Measurements from ENCODE around the gene MTHFSD. TPM values are rescaled to one million over a fixed set of nuclear protein-coding genes. Genes with fewer than 3 reads are reported as not detected.

Gene MTHFSD
- total RNA-seq, 4 donors from 2014 or later: 10.1 to 17.9 (median 15.5) TPM

- Histone ChIP-seq H3K36me3 (peaks cover 0 to 30% (median 22%) of the 10 kb centered on the region in 4 donors), H3K27me3 (no peaks in the 10 kb centered on the region), H3K4me3 (no peak overlapping the region), H3K4me1 (peaks cover 3 to 18% (median 16%) of the 10 kb centered on the region in 4 donors), H3K27ac (replicated peaks in 1 of 4) (no peak overlapping the region), H3K9me3 (no peaks in the 10 kb centered on the region)
- WGBS: 90% methylated on average over 8 of the region's 8 CpGs
- no peak for TF ChIP-seq POLR2A (IDR thresholded peaks at IDR 0.05; ENCODE audit: low read depth)
- TF ChIP-seq, protein P1, sequence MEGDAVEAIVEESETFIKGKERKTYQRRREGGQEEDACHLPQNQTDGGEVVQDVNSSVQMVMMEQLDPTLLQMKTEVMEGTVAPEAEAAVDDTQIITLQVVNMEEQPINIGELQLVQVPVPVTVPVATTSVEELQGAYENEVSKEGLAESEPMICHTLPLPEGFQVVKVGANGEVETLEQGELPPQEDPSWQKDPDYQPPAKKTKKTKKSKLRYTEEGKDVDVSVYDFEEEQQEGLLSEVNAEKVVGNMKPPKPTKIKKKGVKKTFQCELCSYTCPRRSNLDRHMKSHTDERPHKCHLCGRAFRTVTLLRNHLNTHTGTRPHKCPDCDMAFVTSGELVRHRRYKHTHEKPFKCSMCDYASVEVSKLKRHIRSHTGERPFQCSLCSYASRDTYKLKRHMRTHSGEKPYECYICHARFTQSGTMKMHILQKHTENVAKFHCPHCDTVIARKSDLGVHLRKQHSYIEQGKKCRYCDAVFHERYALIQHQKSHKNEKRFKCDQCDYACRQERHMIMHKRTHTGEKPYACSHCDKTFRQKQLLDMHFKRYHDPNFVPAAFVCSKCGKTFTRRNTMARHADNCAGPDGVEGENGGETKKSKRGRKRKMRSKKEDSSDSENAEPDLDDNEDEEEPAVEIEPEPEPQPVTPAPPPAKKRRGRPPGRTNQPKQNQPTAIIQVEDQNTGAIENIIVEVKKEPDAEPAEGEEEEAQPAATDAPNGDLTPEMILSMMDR (IDR thresholded peaks at IDR 0.05): no peak
- TF ChIP-seq EP300 (IDR thresholded peaks at IDR 0.05): no peak
- TF ChIP-seq POLR2AphosphoS5 (IDR thresholded peaks at IDR 0.05): no peak
- intact Hi-C loops (cut with DNase I): no loop called here
- DNase-seq (ENCODE audit: extremely low spot score): no peak
Observed at GRCh38 chr16:86529160-86529559, 25.9 kb downstream of the MTHFSD start.

- Histone ChIP-seq H3K9me3 (no peaks in the 10 kb centered on the region), H3K4me1 (peaks cover 3 to 22% (median 16%) of the 10 kb centered on the region in 4 donors), H3K36me3 (peaks cover 0 to 22% (median 18%) of the 10 kb centered on the region in 4 donors), H3K4me3 (no peak overlapping the region), H3K27ac (replicated peaks in 1 of 4) (no peak overlapping the region), H3K27me3 (peaks cover 0 to 1% (median 0%) of the 10 kb centered on the region in 4 donors)
- no peak for DNase-seq (ENCODE audit: extremely low spot score)
- TF ChIP-seq POLR2AphosphoS5 (IDR thresholded peaks at IDR 0.05): no peak
- no peak for TF ChIP-seq EP300 (IDR thresholded peaks at IDR 0.05)
- TF ChIP-seq, protein P1 (IDR thresholded peaks at IDR 0.05): no peak
- no peak for TF ChIP-seq POLR2A (IDR thresholded peaks at IDR 0.05; ENCODE audit: low read depth)
- 91% methylated on average over 34 of the region's 38 CpGs for WGBS
- intact Hi-C loops (cut with DNase I): no loop called here
Observed at GRCh38 chr16:86528061-86528929, 26.7 kb downstream of the MTHFSD start.

DNA sequence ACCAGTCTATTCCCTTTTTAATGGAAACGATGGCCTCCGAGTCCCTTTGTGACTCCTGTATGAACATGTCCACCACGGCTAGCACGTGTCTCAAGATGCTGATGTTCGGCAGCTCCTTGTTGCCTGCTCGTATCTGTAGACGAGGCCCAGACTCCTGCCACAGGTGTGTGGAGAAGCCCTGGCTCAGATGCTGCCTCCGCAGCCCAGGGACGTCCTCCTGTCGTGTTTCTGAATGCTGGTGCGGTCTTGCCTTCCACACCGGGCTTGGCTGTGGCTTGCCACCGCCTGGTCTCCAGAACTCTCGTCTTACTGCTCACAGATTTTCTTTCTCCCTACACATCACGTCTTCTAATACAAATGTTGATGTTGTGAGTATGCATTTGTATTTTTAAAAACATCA lies 27.7 kb downstream of the MTHFSD start:
- peaks cover 0 to 13% (median 11%) of the 10 kb centered on the region in 4 donors for H3K36me3 ChIP-seq
- H3K9me3 ChIP-seq: no peaks in the 10 kb centered on the region
- no peak overlapping the region for H3K27ac ChIP-seq (replicated peaks in 1 of 4)
- peaks cover 3 to 27% (median 16%) of the 10 kb centered on the region in 4 donors for H3K4me1 ChIP-seq
- TF ChIP-seq EP300 (IDR thresholded peaks at IDR 0.05) (no peak), POLR2A (IDR thresholded peaks at IDR 0.05; ENCODE audit: low read depth) (no peak), POLR2AphosphoS5 (IDR thresholded peaks at IDR 0.05) (no peak)
- TF ChIP-seq, protein P1 (IDR thresholded peaks at IDR 0.05): no peak
- H3K4me3 ChIP-seq: no peak overlapping the region
- 96% methylated on average over 15 of the region's 15 CpGs for WGBS
- DNase-seq (ENCODE audit: extremely low spot score): no peak
- intact Hi-C loops (cut with DNase I): no loop called here
- H3K27me3 ChIP-seq: peaks cover 0 to 6% (median 0%) of the 10 kb centered on the region in 4 donors

- WGBS: 70% methylated on average over 12 of the region's 12 CpGs
Observed at GRCh38 chr16:86525696-86526095, 29.3 kb downstream of the MTHFSD start.

More at GRCh38 chr16:86525696-86526095, 29.3 kb downstream of the MTHFSD start:
- no peak overlapping the region for H3K27ac ChIP-seq (replicated peaks in 1 of 4)
- peaks cover 0 to 11% (median 0%) of the 10 kb centered on the region in 4 donors for H3K27me3 ChIP-seq
- H3K4me1 ChIP-seq: peaks cover 0 to 18% (median 8%) of the 10 kb centered on the region in 4 donors
- intact Hi-C loops (cut with DNase I): no loop called here
- H3K4me3 ChIP-seq: no peak overlapping the region
- no peaks in the 10 kb centered on the region for H3K9me3 ChIP-seq
- DNase-seq (ENCODE audit: extremely low spot score): no peak
- H3K36me3 ChIP-seq: peaks cover 0 to 3% (median 0%) of the 10 kb centered on the region in 4 donors
- TF ChIP-seq POLR2AphosphoS5 (IDR thresholded peaks at IDR 0.05) (no peak), POLR2A (IDR thresholded peaks at IDR 0.05; ENCODE audit: low read depth) (no peak), EP300 (IDR thresholded peaks at IDR 0.05) (no peak)
- TF ChIP-seq, protein P1 (IDR thresholded peaks at IDR 0.05): no peak
